NCI-H69 (cell line): ENCODE results near the gene F13A1.

Source experiments
- DNase-seq: peaks from one replicate; lab custom pipeline; 2025; lab: John Stamatoyannopoulos, UW

Gene F13A1

DNA sequence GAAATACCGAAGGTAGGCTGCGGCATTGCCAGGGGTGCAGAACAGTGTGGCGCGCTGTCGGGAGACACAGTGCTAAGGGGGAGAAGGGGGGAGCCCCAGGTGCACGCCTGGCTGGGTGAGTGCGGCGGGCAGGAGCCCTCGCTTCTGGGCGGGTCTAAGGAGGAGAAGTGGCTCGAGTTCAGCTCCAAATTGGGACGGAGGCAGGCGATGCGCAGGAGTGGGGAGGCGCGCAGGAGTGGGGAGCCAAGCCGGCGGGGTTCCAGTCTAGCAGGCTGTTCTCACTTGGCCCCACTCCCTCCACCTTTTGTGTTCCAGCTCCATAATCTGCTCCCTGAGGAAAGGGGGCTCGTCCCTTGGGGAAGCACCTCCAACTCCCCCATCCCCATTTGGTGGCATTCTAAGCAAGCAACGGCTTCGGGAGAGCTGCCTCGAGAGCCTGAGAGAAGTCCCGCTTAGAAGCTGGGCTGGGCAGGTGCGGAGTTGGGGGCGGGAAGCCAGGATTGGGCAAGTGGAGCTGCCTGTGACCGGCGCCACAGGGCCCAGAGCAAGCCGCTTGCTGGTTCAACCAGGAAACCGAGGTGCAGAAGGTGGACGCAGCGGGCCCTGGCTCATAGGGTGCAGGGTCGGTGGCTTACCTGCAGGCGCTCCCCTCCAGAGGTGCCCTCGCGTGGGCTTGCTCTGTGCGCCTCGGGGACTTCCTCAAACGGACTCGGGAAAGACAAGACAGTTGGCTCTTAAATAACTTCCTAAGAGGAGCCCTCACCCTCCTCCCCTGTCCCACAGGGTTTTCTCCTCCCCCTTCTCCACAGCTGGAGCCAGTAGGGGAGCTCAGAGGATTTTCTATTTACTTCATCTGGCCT, at the start of gene F13A1:
TSS of gene F13A1 (minus strand) at position 711 of the 860 bp plus-strand sequence. CDS start 1,998 bp downstream, outside the sequence.
- no peak for DNase-seq

DNA sequence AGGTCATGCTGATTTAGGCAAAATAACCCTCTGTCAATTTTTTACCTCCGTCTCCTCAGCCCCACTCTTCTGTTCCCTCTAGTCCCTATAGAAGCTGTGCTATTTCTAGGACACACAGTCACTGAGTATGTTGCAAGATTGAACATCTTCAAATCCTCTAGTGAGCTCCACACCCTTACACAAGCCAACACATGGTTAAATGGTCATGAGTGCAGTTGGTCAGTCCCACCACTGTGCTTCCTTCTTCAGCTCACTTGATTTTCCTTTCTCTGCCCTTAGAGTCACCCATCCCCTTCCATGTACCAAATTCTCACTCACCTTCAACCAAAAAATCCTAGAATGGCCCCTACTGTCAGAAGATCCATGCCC, 48.2 kb upstream of the F13A1 start:
- DNase-seq: no peak

DNA sequence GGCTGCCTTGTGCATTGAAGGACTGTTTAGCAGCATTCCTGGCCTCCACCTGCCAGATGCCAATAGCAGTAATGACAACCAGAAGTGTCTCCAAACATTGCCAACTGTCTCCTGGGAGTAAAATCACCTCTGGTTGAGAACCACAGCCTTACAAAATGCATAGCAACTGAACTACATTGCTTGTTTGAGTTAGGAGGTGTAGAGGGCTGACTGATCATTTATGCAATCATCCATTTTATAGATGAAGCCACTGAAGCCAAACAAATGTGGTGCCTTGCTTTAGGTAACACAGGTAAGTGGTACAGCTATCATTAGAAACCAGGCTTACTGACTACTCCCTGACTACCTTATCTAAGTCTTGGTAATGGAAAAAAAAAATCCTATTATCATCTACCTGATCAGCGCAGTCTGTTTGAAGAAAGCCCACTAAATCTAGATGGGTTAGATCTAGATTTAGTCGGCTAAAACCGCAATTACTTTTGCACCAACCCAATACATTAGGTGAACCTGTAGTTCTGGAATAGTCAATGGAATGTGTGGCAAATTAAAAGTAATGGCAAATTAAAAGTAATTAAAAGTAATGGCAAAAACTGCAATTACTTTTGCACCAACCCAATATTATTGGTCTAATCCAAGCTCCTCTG, 47.7 kb upstream of the F13A1 start:
- no peak for DNase-seq

- DNase-seq: no peak
Measured at GRCh38 chr6:6366803-6367202, 46.3 kb upstream of the F13A1 start.

- DNase-seq: no peak
Measured at GRCh38 chr6:6365242-6365641, 44.8 kb upstream of the F13A1 start.

GRCh38 chr6:6362056-6362840, 41.8 kb upstream of the F13A1 start:
- no peak for DNase-seq

- no peak for DNase-seq
Measured at GRCh38 chr6:6357530-6357929, 37.1 kb upstream of the F13A1 start.

- DNase-seq: no peak
Measured at GRCh38 chr6:6357032-6357431, 36.6 kb upstream of the F13A1 start.

DNA sequence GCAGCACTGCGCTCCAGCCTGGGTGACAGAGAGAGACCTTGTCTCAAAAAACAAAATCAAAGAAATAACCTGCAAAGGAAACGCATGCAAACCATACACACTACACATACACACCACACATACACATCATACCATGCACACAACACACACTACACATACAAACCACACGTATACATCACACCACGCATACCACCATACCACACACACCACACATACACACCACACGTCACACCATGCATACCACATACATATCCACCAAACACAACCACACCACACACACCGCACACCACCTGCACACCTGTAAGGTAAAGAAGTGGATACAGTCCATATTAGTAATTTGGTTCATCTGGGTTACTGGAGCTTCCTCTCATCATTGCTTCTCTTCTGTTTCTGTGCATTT, 32.3 kb upstream of the F13A1 start:
- DNase-seq: no peak

DNA sequence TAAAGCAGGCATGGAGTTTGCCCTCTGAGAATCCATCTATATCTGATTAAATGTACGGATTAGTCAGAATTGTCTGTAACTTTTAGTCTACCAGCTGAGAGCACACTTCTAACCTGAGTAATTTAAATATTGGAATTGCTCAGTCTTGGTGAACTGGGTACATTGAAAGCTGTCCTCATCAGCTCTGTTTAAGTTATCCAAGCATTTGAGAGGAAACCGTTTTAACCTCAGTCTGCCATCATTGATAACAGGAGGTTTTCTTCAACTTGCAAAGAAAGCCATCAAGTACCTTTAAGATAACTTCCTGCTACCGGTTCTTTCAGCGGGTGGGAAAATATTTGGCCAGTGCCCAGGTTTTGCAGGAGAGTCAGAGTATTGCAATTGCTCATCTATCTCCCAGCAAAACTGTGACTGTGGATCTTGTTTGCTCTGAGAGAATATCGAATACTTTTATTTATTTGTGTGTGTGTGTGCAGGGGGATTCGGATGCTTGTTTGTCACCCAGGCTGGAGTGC, 31.1 kb upstream of the F13A1 start:
- no peak for DNase-seq

DNA sequence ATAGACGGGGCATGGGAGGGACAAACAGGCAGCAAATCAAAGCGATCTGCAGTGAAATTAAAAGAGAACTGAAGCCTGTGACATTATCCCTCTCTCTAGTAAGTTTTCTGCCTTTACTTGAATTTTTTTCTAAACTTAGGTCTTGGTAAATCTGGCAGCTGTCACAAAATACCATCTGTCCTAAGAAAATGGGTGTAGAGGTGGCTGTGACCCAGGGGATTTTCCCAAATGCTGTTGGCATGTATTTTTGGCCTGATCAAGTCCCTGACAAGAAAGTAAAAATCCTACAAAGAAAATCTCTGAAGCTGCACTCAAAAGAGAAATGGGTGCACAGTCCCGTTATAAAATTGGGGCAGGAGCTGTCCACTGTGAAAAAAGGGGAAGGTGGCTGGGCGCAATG, 30.2 kb upstream of the F13A1 start:
- DNase-seq: no peak

GRCh38 chr6:6348256-6348655, 27.8 kb upstream of the F13A1 start:
- no peak for DNase-seq

GRCh38 chr6:6346427-6347023, 26.1 kb upstream of the F13A1 start:
- no peak for DNase-seq

DNA sequence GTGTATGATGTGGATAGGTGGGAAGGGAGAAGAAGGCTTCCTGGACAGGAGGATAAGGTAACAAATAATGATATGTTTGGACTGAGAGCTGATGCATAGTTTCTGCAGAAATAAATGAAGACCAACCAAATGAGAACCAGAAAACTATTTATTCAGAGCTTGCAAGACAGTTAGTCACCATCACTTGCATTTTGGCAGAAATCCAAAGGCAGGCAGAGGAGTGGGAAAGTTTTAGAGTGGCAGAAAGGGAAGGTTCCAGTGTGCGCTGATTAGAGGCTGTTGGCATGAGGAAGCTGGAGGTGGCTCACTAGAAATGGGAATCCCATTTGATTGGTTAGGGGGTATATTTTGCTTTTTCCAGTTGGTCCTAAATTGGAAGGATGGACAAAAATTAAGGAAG, 13.0 kb upstream of the F13A1 start:
- no peak for DNase-seq

- DNase-seq: no peak
Measured at GRCh38 chr6:6332811-6333244, 12.4 kb upstream of the F13A1 start.

GRCh38 chr6:6331946-6332601, 11.6 kb upstream of the F13A1 start:
- DNase-seq: no peak

GRCh38 chr6:6331393-6331792, 10.9 kb upstream of the F13A1 start:
- DNase-seq: no peak

GRCh38 chr6:6330407-6330806, 9.9 kb upstream of the F13A1 start:
- DNase-seq: no peak

GRCh38 chr6:6328451-6328850, 8.0 kb upstream of the F13A1 start:
- no peak for DNase-seq

DNA sequence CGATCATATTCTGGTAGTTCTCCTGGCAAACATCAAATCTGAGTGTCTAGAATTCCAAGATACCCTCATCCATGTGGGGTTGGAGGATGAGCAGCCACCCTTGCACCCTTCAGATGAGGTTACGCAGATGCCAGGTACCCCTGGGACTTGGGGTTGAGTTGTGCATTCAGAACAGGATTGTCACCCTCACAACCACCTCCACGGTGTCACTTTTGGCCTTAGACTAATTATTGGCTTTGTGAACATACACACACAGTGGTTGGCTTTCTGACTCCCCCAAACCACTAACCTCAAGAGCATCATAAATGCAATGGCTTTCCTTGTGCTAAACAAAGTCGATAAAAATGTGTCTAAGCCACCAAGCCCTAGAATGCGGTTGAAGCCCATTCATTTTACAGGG, 2.9 kb upstream of the F13A1 start:
- no peak for DNase-seq

DNA sequence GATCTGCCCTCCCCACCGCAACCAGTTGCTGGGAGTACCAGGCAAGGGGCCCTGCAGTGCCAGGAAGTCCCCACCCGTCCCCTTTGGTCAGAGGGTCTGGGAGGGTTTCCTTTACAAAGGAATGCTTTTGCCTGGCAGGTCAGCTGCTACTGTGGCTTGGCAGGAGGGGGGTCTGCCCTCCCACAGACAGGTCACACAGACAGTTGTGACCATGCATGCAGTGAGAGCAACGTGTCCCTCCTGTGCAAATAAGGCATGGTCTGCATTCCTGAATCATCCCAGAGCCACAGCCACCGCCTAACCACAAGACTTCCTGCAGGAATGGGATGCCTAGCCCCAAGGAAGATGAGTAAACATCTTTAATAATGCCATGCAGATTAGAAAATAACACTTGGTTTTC, 439 bp upstream of the F13A1 start:
- no peak for DNase-seq
